GM11168 (cell line): ENCODE measurements around the gene ERCC1.

Experiments
- in situ Hi-C: fragments of 300-500 bp; cut with MboI; formaldehyde crosslinking; loops from one replicate; pipeline ENCODE4 v1.12.0; 2022; ENCODE audit warnings: low sequenced_read_pairs; ENCODE audit not compliant: unreplicated experiment

The ERCC1 gene

GRCh38 chr19:45407091-45407375 lies 16.7 kb downstream of the ERCC1 start:
- in situ Hi-C loops: no loop called here

GRCh38 chr19:45406226-45407090 lies 17.3 kb downstream of the ERCC1 start, which contains the start of gene POLR1G:
Gene POLR1G (plus strand): TSS chr19:45406644. CDS start chr19:45406697, 53 bp downstream.
- in situ Hi-C loops: no loop called here

- in situ Hi-C loops: no loop called here
These were observed 18.1 kb downstream of the ERCC1 start for GRCh38 chr19:45405435-45406225.

DNA sequence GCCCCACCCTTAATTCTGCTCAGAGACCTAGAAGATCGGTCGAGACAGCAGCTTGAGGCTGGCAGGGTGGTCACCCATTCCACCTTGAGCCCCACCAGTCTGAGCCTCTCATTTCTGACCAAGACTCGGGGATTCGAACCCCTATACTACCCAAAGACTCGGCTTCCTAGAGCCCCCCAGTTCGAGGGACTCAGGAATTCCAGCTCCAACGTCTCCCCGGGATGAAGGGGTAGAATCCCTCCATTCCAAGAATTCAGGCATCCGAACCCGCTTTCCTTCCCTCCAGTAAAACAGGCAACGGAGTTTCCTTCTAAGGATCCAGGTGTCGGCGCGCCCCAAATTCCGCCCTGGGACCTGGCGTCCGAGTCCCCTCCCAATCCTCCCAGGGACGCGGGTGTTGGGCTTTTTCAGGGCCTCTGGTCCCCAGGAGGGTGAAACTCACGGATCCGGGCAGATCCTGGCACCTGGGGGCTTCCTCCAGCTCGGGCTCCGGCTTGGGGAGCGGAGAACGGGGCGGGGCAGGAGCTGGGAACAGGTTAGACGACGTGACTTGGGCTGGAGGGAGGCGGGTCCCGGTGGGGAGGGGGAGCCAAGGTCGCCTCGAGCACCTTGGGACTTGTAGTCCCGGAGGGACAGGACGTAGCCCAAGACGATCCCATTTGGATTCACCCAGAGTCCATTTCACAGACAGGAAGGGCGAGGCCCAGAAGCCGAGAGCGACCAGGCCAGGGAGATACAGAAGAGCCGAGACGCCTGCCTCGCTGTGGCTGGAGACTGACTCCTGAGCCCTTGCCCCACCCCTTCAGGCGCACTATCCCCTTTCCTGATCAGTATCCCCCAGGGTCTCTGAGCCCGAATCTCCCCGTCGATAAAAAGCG lies 18.9 kb downstream of the ERCC1 start, which contains the start of gene PPP1R13L:
Gene PPP1R13L, minus strand, starts transcription at position 513 of the 878 bp plus-strand sequence. CDS start 6,751 bp downstream, outside the sequence.
- in situ Hi-C loops: no loop called here

GRCh38 chr19:45403781-45404556 lies 19.7 kb downstream of the ERCC1 start:
- in situ Hi-C loops: no loop called here

GRCh38 chr19:45403272-45403671 lies 20.4 kb downstream of the ERCC1 start:
- in situ Hi-C loops: no loop called here

GRCh38 chr19:45402298-45403061 lies 21.2 kb downstream of the ERCC1 start:
- in situ Hi-C loops: no loop called here

- in situ Hi-C loops: no loop called here
These were observed 21.9 kb downstream of the ERCC1 start for GRCh38 chr19:45401815-45402214.

DNA sequence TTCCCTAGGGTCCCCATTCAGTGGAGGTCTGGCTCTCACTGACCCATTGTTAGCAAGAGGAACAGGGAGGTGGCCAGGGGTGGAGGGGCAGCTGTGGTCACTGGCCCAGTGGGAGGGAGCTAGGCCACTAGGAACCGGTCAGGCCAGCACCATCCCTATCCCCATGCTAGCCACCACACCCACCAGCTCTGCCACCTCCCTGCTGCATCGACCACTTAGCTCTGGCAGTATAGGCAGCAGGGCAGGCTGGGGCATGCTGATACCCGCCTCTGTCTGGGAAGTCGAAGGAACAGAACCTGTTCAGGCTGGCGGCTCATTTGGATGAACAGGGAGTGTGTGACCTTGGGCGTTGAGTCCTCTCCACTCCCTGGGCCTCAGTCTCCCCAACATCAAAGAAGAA lies 23.5 kb downstream of the ERCC1 start:
- in situ Hi-C loops: no loop called here

DNA sequence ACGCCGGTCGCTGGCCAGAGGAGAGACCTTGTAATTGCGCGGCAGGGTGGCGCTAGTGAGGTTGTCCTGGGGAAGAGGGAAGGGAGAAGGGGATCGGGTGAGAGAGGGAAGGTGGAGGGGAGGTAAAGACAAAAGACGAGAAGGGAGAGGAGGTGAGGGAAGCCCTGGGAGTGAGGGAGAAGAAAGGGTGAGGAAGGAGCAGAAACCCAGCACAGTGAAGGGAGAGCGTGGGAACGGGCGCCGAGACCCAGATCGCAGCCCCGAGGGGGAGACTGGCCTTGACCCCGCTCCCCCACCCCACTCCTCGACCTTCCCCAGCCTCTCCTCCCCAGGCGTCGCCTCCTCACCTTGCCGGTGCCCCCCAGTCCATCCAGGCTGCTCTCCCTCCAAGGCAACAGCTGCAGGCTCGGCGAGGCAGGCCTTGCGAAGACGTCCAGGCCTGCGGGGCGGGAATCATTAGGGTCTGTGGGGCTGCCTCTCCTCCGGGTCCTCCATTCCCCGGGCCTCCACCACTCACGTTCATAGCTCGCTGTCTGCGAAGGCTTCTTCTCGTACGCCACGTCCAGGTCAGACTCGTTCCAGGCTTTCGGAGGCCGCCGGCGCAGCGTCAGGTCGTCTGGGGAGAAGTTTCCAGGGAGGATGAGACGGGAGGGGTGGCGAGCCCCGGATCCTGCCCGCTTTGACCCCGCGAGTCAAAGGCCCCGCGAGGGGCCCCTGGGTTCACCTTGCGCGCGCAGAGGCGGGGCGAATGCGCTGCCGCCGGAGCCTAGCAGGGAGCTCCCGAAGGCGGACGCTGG lies 27.7 kb downstream of the ERCC1 start:
- in situ Hi-C loops: no loop called here

- in situ Hi-C loops: no loop called here
These were observed 31.6 kb downstream of the ERCC1 start for GRCh38 chr19:45391871-45392665.

DNA sequence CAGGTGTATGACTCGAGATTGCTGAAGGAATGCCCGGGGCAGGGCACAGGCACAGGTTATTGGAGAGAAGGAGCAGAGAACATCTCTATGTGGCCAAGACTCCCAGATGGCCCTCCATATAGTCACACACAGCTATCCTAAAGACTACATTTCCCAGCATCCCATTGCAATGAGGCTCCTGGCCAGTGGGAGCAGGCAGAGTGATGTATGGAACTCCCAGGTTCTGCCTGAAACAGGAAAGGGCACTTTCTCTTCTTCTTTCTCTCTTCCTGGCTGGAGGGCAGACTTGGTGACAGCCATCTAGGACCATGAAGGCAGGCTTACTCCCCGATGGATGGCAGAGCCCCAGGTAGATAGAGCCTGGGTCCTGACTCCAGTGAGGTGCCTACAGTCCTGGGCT lies 32.4 kb downstream of the ERCC1 start:
- in situ Hi-C loops: no loop called here

DNA sequence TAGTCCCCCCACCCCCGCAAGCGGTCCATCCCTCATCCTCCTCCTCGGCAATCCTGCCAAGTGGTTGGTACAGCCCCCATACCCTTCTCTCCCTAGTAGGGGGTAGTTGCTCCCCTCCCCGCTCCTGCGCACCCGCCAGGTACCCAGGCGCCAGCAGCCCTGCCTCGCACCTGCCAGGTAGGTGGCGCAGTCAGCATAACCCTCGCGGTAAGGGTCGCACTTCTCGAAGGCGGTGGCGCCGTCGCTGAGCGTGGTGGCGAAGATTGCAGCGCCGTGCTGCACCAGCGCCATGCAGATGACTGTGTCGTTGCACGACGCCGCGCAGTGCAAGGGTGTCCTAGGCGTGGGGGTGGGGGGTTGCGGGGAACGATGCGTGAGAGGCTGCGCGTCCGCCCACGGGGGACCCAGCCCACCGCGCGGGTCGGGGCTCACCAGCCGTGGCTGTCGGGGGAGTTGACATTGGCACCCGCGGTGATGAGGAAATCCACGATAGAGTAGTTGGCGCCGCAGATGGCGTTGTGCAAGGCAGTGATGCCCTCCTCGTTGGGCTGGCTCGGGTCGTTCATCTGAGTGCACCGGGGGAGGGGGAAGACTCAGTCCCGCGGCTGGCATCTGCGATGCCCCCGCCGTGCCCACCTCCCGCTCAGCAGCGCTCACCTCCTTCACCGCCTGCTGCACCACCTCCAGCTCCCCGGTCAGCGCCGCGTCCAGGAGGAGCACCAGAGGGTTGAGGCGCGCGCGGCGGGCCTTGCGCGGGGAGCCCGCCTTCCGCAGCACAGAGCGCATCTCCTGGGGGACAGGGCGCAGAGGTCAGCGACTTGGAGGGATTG lies 38.1 kb downstream of the ERCC1 start:
- in situ Hi-C loops: no loop called here

DNA sequence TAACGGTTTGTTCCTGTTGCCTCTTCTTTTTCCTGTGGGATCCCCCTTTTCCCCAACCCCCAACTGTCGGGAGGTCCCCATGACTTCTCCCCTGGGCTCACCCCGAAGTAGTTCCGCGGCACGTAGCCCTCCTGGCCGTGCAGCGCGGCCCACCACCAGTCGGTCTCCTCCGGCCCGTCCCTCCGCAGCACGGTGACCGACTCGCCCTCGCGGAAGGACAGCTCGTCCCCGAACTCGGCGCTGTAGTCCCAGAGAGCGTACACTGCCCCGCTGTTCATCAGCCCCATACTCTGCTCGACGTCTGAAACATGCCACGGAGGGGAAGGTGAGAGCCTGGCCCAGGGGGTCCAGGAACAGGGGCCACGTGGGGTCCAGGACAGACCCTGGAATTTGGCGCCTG lies 41.3 kb downstream of the ERCC1 start:
- in situ Hi-C loops: no loop called here

- in situ Hi-C loops: no loop called here
These were observed 43.6 kb downstream of the ERCC1 start for GRCh38 chr19:45380107-45380506.

DNA sequence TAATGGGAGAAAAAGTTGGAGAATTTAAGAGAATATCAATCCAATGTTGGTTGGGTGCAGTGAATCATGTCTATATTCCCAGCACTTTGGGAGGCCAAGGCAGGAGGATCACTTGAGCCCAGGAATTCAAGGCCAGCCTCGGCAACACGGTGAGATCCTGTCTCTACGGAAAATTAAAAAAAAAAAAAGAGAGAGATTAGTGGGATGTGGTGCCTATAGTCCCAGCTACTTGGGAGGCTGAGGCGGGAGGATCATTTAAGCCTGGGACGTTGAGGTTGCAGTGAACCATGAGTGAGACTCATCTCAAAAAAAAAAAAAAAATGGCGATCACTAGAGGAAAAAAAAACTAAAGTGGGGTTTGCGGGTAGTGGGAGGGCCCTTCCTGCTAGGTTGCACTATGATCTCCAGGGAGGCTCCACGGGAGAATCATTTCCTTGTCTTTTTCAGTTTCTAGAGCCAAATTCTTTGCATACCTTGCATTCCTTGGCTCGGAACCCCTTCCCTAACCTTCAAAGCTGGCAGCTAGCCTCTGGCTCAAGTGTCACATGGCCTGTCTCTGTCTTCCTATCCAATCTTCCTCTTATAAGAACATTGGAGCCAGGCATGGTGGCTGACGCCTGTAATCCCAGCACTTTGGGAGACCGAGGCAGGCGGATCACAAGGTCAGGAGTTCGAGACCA lies 47.5 kb downstream of the ERCC1 start:
- in situ Hi-C loops: no loop called here
